GM10248 (cell line): ENCODE measurements around the gene PTPN2.

Experiments used
- CTCF ChIA-PET: fragments of 300-600 bp; sonication (Branson Sonifier 250); formaldehyde crosslinking; extraction: SDS; loops from one replicate; lab custom pipeline; 2021; ENCODE audit warnings: antibody characterized with exemption; lab: Yijun Ruan, JAX
- POLR2A ChIA-PET: fragments of 350-650 bp; sonication (Branson Sonifier 250); formaldehyde crosslinking; extraction: SDS; loops from one replicate; lab custom pipeline; 2020; ENCODE audit warnings: antibody characterized with exemption; lab: Yijun Ruan, JAX
- DNase-seq: peaks from one replicate; pipeline ENCODE4 v3.0.0; 2012; ENCODE audit errors: extremely low spot score
- CTCF ChIP-seq: IDR thresholded peaks from 2 replicates; pipeline ENCODE4 v1.5.1; 2012; ENCODE audit warnings: mild to moderate bottlenecking, low read depth; ENCODE audit errors: extremely low read depth, missing control alignments, control extremely low read depth

The PTPN2 gene

GRCh38 chr18:12928206-12928605 is 44.2 kb upstream of the PTPN2 start:
- ChIA-PET POLR2A (no interaction called here), CTCF (interaction anchor here (1.6 to 1.8 kb wide), 2 partner anchors 184 to 231 kb away, joined by 3 read pairs; no protein-coding TSS in a partner anchor)
- DNase-seq = no peak
- no peak for TF ChIP-seq CTCF

GRCh38 chr18:12924616-12925015 is 40.6 kb upstream of the PTPN2 start:
- POLR2A ChIA-PET = no interaction called here
- CTCF ChIA-PET = interaction anchor here (1.0 to 7.2 kb wide), 3 partner anchors 10 to 181 kb away, joined by 3 to 49 read pairs (median 3); no protein-coding TSS in a partner anchor
- no peak for TF ChIP-seq CTCF

GRCh38 chr18:12922266-12922665 is 38.2 kb upstream of the PTPN2 start:
- CTCF ChIA-PET = interaction anchor here (0.9 to 7.2 kb wide), 5 partner anchors 12 to 237 kb away, joined by 3 to 49 read pairs (median 4); no protein-coding TSS in a partner anchor
- no peak for TF ChIP-seq CTCF
- POLR2A ChIA-PET = no interaction called here

More at GRCh38 chr18:12924616-12925015, 40.6 kb upstream of the PTPN2 start:
- no peak for DNase-seq

GRCh38 chr18:12921178-12921577 is 37.1 kb upstream of the PTPN2 start:
- ChIA-PET POLR2A (no interaction called here), CTCF (interaction anchor here (0.7 to 7.2 kb wide), 8 partner anchors 10 to 238 kb away, joined by 3 to 49 read pairs (median 4); no protein-coding TSS in a partner anchor)
- TF ChIP-seq CTCF = no peak

More at GRCh38 chr18:12922266-12922665, 38.2 kb upstream of the PTPN2 start:
- DNase-seq = no peak

GRCh38 chr18:12911929-12912703 is 28.1 kb upstream of the PTPN2 start:
- no peak for DNase-seq
- POLR2A ChIA-PET = no interaction called here
- TF ChIP-seq CTCF = no peak
- CTCF ChIA-PET = interaction anchor here (0.9 to 2.4 kb wide), 3 partner anchors 9 to 185 kb away, joined by 3 to 7 read pairs (median 5); no protein-coding TSS in a partner anchor

More at GRCh38 chr18:12921178-12921577, 37.1 kb upstream of the PTPN2 start:
- peak; percentile 54 for DNase-seq

GRCh38 chr18:12911025-12911928 is 27.2 kb upstream of the PTPN2 start:
- DNase-seq = peak; percentile 73
- CTCF ChIA-PET = interaction anchor here (0.9 to 2.4 kb wide), 3 partner anchors 10 to 184 kb away, joined by 3 to 7 read pairs (median 5); no protein-coding TSS in a partner anchor
- POLR2A ChIA-PET = no interaction called here
- no peak for TF ChIP-seq CTCF
